ENCODE results near the gene TAF3.
A peak's percentile ranks its signal among the peaks of the same experiment; 100 is the strongest.

The TAF3 gene

DNA sequence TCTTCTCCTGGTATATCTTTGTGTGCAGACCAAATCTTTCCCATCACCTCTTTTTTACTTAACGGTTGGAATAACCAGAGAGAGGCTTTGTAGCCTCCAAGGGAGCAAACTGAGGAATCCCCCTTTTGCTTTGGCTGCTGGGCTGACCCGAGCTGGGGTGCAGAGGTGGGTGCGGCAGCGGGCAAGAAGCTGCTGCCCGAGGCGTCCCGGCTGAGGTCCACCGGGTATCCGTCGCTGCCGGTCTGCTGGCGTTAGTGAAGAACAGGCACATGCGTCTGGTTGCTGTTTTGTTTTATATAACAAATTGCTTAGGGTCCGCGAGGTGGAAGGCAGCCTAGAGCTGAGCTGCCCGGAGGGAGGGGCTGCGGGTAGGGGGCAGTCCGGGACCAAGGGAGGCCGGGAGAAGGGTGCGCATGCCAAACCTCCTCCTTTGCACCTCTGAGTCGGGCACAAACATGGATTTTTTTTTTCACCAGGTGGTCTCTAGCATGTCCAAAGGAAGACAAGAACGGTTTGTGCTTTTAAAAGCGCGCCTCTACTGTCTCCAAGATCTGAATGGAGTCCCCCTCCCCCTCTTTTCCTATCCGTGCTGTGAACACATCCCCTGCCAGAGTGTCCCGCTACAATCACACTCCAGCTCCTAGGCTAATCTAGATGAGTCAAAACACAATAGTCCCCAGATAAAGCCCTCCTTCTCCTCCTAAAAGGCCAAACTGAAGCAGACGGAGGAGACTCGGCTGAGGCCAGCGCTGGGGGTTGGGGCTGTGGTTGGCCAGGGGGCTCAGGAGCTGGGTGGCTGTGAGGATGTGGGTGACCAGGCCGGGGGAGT, 229.4 kb downstream of the TAF3 start:
- DNase-seq (ENCODE audit: low spot score) = no peak

DNA sequence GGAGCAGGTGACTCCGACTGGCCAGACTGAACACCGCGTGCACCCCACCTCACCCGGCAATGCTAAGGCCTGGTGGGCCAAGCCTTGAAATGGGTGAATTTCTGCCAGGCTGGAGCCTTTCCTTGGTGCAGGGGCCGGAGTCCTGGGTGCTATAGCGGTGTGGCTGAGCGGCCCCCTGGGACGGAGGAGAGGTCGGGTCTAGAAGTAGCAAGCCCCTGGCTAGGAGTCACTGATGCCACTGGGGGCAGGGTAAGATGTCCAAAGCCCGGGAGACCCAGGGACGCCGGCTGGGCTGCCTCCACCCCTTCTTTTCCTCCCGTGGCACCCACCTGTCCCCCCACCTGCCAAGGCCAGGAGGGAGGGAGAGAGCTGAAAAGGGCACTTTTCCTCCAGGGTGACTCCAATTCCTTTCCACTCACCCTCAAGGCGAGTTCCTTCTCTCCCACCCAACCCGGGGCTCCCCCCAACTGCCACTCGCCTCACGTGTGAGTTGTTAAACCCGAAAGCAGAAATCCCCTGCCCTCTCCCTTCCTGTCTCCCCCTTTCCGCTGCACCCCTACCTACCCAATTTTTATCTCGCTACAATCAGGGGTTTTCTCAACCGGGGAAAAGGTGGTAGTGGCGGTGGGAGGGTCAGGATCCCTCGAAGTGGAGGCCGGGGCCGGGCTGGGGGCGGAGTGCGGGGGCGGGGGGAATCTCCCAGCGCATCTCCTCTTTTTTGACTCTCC, 230.1 kb downstream of the TAF3 start:
- no peak for DNase-seq (ENCODE audit: low spot score)

DNA sequence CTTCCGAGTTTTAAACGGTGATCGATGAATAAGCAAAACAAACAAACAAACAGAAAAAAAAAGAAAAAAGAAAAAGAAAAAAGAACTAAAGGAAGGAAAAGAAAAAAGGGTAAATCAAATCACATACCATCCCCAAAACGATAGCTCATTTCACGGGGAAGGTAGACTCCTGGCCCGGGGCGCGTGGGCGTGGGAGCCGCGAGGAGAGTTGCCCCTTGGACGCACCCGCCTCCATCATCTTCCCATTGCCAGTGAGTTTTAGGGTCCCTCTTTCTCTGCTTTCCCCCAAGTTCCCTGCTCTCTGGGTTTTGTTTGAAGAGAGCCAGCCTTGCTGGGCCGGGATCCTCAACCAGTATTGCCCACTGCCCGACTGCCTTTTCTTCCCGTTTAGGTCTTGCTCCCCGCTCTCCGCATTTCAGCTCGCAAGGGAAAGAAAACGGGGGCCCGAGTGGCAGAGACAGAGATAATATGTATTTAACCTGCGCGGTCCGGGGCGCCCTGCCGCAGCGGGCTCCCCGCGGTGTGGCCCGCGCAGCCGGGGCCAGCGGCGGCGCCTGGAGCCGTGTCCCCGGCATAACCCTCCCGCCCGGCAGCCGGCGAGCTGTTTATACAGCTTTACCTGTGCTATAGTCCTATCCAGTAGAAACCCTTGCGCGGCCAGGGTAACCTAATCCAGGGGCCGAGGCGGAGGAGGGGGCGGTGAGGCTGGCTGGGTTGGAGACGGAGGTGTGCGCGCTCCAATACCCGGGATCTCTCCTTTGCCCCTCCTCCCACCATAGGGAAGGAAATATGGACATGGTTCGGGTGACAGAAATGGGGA, 230.9 kb downstream of the TAF3 start:
- DNase-seq (ENCODE audit: low spot score) = peak; percentile 34

DNA sequence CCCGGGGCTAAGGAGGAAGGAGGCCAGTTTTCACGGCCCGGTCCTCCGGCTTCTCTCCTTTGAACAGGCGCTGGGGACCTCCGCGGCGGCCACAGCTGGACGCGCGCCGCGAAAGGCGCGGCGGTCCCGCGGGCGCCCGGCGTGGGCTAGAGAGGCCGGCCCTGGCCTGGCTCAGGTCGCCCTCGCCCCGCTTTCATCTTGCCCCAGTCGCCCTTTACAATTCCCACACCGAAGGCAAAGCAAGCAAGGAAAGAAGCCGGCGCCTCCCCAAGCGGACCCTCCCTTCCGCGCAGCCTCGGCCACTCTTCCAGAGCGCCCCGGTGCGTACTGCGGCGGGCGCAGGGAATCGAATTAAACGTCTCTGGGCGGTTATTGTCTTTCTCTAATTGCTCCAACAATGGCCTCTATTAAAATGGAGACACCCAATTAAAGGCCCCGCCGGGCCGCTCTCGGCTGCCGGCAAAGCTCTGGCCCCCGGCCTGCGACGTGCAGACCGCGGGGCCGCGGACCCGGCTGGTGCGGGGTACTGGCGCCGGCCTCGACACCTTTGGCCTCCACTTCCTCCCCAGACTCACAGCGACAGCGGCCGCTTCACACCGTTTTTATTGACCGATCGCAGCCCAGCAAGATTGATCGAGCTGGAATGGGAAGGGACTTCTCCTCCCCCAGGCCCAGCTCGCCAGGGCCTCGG, 231.7 kb downstream of the TAF3 start:
- DNase-seq (ENCODE audit: low spot score) = peak; percentile 45

DNA sequence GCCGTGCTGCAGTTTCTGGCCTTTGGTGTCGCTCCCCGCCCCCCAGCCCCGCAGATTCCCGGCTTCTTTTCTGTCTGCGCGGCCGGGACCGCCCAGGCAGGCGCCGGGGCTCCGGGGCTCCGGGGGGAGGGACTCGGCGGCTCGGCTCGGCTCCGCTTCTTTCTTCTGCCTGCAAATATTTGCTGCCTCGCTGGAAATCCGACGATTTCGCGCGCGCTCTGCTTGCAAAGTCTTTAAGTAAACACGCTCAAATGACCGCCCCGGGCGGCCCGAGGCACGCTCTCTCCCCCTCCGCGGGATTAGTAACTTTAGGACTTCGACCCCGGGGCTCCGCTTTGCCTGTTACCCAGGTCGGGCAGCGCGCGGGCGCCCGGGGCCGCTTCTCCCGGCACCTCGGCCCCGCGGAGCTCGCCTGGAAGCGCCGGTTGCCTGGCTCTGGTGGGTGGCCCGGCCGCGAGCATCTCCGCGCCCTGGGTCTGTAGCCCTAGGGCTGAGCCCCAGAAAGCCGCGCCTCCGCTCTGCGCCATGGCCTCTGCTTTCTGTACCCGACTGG, 232.3 kb downstream of the TAF3 start:
- DNase-seq (ENCODE audit: low spot score) = peak; percentile 45

DNA sequence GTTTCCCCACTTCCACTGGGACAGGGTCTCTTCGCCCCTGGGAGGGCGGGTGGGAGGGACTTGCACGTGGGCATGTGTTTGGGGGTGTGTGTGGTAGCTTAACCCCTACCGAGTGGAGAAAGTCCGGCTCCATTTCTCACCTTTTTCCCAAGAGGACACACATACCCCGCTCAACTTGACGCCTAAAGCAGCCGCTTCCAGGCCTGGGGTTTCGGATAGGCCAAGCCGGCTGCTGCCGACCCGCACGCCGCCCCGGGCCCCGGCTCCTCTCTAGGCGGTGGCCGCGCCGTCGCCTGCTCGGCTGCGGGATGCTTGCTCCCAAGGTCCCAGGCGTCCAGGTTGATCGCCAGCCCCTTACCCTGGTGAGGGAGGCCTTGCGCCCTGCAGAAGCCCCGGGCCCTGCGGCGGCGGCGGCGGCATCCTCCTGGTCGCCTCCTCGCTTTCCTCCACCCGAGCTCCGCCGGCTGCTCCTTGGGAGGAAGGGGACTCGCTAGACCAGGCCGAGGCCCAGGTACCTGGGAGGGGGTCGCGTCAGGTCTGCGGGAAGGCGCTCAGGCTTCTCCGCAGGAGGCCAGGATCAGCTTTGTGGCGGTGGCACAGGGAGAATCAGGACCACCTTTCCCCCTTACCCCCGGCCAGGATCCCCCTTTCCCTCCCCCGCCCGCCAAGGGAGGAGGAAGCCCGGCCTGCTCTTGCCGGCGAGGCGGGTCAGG, 233.0 kb downstream of the TAF3 start:
- no peak for DNase-seq (ENCODE audit: low spot score)

DNA sequence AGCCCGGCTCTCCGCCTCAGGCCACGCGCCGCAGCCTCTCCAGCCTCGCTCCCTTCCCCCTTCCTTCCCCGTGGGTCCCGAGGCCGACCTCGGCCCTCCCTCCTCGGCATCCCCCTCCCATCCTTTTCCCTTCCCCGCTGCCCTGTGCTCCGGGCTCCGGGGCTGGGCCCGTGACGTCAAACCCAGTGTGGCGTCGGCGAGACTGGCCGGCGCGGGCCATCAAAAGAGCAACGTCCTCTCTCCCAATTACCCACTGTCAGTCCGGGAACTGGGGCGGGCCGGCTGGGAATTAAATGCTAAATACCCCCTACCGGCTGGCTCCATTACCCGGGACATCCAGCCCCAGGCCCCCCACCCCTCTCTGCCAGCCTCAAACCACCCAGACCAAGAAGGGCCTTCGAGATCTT, 233.5 kb downstream of the TAF3 start:
- no peak for DNase-seq (ENCODE audit: low spot score)

DNA sequence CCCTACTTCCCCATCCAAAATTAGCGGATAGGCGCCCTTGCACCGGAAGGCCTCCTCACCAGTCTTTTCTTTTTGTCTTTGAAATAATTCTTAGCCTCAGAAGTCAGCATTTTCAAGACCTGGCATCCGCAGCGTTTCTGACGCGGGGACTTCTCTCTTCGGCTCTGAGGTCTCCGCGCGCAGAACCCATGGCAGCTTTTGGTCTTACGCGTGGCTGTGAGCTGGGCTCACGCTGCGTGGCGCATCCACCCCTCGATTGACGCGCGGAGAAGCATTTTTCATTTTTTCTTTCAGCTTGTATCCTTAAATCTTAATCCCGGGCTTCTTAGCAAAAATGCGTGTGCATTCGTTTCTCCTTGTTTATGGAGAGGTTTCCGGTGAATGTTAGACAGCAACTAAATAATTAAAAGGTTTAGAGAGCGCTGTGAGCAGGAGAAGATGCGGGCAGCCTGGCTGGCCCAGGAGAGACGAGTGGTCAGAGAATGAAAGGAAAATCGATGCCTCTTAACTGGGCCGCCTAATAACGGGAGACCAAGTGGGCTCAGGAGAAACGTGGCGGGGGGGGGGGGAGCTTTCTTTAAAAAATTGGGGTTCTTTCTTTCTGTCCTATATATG, 234.1 kb downstream of the TAF3 start:
- DNase-seq (ENCODE audit: low spot score) = no peak

DNA sequence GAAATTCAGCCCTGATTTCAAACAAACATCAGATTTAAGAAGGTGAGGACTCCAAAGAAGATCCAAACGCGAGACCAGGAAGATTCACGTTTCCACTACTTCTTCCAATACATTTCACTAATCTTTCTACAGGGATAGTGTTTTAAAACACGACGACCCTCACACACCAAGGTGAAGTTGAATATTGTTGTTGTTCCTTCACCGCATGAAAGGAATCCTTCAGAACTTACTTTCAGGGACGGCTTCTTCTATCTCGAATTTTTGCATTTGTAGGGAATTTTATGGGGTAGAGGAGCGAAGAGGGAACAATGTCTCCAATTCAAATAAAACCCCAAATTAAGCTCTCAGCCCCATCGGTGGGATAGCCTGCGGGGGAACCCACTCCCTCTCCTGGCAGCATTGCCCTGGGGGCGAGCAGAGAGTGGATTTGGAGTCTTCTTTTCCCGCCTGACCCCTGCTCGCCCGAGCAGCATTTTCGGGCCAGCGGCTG, 234.7 kb downstream of the TAF3 start:
- no peak for DNase-seq (ENCODE audit: low spot score)

DNA sequence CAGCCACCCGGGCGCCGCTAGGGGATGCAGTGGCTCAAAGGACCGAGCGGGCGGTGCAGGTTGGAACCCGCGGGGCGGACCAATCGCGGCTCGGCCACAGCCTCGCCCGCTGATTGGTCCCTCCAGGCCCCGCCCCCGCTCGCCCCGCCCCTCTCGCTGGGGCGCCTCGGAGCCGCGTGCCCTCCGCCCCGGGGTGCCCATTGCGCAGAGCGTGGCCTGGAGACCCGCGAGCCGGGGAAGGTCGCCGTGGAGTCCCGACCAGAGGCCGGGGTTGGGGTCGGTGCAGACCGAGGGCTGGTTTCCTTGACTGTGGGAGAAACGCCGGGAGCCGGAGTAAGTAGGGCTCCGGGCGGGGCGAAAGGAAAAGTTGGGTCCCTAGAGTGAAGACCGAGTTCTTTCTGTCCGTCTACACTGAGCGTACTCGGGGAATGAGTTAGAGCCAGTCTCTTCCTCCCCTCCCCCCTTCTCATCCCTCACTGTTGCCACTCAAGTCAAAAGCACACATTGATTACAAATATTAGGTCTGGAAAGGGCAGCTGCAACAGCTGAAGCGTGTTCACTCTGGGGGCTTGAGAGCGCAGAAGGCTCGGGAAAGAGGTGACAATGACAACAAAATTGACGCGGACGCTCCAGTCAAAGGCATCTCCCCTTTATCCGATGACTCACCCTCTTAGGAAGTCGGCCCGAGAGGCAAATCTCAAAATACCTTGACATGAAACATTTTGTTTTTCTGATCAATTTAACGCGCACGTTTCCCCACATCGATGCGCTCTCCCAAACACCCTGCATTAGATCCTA, 235.3 kb downstream of the TAF3 start:
- peak; percentile 84 for DNase-seq (ENCODE audit: low spot score)

DNA sequence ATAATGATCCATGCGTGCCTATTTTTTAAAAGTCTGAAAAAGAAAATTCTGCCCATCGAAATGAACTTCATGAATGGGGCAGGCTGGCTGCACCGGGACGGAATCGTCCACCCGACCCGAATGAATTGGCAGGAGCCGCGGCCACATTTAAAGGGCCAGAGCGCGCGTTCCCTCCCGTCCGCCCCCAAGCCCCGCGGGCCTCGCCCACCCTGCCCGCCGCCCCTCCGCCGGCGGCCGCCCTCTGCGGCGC, 235.9 kb downstream of the TAF3 start:
- DNase-seq (ENCODE audit: low spot score) = no peak

DNA sequence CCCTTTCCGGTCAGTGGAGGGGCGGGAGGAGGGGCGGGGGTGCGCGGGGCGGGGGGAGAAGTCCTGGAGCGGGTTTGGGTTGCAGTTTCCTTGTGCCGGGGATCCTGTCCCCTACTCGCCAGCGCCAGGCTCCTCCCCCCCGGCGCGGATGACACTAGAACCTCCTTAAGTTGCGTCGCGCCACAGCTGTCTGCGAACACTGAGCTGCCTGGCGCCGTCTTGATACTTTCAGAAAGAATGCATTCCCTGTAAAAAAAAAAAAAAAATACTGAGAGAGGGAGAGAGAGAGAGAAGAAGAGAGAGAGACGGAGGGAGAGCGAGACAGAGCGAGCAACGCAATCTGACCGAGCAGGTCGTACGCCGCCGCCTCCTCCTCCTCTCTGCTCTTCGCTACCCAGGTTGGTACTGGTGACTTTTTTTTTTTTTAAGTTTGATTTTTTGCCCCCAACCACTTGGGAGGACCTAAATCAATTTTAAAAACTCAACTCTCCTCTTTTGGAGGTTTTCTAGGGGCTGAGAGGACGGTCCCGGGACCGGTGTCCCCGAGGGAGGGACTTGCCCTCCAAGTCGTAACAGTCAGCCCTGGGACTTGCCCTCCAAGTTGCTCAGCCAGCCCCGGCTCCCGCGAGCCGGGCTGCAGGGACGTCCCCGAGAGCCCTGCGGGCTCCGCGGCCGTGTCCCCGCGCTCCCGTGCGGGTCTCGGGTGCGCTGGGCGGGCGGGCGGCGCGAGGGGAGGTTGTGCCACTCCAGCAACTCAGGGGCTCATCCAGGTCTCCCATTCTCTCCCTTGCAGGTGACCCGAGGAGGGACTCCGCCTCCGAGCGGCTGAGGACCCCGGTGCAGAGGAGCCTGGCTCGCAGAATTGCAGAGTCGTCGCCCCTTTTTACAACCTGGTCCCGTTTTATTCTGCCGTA, 236.4 kb downstream of the TAF3 start, which contains the start of gene GATA3:
GATA3 (plus strand) TSS at position 195 of the 914 bp plus-strand sequence. CDS start 968 bp downstream, outside the sequence.
- peak; percentile 41 for DNase-seq (ENCODE audit: low spot score)

DNA sequence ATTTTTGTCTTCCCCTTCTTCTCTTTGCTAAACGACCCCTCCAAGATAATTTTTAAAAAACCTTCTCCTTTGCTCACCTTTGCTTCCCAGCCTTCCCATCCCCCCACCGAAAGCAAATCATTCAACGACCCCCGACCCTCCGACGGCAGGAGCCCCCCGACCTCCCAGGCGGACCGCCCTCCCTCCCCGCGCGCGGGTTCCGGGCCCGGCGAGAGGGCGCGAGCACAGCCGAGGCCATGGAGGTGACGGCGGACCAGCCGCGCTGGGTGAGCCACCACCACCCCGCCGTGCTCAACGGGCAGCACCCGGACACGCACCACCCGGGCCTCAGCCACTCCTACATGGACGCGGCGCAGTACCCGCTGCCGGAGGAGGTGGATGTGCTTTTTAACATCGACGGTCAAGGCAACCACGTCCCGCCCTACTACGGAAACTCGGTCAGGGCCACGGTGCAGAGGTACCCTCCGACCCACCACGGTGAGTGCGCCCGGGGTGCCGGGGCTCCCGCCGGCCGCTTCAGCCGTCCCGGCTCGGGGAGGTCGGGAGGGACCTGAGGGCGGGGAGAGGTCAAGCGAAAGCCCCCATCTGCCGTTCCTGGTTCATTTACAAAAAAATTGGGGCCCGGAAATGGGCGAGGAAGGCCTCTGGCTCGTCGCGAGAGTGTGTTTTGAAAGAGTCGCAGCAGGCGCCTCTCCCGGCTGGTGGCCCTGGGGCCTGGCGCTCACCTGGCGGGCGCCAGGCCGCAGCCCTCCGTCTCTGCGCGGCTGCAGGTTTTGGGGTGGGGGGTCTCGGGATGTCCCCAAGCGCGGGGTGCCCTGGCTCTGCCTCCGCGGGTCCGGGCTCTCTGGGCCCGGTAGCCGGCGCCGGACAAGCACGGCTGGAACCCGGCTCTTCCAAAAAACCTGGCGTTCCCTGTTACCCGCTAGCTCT, 237.4 kb downstream of the TAF3 start:
- no peak for DNase-seq (ENCODE audit: low spot score)

DNA sequence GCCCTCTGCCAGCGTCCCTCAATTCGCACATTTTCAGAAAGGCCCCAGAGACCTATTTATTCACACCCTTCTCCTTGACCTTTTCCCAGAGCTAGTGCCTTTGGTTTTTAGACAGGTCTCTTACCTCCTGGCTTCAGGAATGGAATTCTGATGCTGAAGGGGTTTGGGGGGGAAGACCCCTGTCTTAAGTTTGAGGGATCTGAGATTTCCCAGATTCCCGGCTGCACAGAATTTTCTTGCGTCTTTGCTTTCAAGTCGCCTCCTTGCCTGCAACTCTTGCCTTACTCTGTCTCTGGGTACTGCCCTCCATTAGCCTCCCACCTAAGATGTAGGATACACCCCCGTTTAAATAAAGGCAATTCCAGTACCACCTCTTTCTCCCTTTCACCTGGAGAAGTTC, 238.1 kb downstream of the TAF3 start:
- DNase-seq (ENCODE audit: low spot score) = no peak

DNA sequence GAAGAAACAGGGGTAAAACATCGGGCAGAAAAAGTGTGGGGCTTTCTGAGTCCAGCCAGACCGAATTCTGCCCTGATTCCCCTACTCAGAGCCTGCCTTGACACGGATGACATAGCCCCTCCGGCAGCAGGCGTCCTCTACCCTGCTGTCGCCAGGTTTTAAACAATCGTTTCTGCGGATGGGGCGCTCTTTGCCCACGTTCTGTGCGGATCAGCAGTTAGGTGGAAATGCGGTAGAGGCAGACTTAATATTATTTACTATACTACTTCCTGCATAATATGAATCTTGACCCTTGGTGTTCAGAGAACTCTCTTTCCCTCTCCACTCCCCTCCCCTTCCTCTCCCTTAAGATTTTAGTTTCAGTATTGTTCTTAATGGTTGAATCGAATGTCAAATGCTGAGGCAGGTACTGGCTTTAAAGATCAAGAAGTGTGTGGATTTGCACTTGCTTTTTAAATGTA, 238.6 kb downstream of the TAF3 start:
- DNase-seq (ENCODE audit: low spot score) = no peak

DNA sequence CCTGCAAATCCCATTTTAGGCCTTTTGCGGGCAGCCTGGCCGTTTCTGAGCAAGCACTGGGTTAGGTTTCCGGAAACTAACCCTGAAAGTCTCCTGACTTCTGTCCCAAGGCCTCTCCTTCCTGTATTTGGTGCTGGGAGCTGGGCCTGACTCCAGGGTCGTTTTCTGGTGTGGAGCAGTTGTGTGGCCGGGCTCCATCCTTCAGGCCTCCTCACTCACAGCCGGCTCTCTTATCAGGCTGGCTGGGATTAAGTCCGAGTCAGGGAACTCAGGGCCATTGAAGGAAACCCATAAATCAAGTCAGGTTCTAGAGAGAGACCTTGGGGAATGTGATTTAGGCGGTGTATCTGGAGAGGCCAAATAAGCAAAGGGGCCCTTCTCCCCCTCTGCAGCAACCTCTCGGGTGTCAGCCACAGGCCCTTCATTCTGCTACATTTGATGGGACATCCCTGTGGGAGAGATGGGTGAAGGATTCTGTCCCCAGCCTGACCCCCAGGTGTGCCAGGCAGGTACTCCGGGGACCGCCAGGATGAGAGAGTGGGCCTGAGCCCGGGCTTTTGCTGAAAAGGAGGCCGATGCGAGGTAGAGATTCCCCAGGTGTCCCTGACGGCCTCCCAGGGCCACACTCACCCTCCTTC, 239.4 kb downstream of the TAF3 start:
- no peak for DNase-seq (ENCODE audit: low spot score)

Data from SW480 (cell line).